Activated naive CD4-positive, alpha-beta T cell treated with Interleukin-2 at 50 U/mL for 16 hours (primary cell): ENCODE results near the gene AKT1.

Source experiments
- DNase-seq: peaks from one replicate; pipeline ENCODE4 v3.0.0-alpha.2; 2020

Gene AKT1

DNA sequence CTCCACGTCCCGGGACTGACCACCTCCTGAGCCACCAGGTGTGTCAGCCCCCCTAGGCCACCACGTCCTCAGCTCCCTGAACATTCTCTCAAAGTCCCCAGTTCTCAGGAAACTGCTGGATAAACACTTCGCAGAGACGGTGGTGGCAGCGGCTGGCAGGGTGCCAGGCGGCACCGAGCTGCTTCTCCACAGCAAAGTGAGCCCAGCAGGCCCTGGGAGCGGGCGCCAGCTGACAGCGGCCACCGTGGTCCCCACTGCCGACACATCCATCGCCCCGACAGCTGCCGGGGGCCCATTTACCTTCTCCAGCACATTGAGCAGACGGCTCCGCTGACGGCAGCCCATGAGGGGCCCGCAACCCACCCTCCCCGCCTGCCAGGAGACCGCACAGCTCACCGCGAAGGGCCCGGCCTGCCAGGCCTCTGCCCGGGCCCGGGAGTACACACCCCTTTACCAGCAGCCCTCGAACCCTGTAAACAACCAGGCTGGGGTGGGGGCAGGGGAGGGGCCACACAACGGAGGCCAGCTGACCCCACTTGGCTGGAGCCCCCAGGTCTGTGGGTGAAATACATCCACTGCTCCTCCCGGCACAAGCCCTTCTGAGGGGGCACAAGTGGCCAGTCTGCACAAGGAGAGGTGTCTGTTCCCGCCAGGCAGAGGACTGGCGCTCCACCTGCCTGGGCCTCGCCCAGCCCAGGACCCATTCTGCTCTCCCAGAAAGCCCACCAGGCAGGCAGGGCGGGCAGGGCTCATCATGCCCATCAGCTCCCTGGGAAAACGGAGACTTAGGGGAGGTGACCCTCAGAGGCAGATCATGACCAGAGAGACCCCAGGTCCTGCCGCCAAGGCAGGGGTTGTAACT is 10.5 kb downstream of the AKT1 start:
- no peak for DNase-seq

DNA sequence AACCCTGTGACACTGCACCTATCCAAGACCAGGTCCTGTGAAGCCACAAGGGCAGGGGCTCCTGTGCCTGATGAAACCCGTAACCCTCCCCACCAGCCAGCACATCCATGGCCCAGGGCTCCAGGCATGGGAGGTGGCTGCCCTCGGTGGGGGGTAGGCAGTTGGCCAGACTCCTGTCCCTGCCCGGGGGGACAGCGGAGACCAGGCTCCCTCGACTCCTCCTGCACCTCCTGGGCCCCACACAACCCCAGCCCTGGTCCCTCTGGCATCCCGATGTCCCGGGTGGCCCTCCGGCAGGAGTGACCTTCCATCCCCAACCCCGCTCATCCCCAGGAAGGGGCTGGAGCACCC is 11.4 kb downstream of the AKT1 start:
- no peak for DNase-seq

DNA sequence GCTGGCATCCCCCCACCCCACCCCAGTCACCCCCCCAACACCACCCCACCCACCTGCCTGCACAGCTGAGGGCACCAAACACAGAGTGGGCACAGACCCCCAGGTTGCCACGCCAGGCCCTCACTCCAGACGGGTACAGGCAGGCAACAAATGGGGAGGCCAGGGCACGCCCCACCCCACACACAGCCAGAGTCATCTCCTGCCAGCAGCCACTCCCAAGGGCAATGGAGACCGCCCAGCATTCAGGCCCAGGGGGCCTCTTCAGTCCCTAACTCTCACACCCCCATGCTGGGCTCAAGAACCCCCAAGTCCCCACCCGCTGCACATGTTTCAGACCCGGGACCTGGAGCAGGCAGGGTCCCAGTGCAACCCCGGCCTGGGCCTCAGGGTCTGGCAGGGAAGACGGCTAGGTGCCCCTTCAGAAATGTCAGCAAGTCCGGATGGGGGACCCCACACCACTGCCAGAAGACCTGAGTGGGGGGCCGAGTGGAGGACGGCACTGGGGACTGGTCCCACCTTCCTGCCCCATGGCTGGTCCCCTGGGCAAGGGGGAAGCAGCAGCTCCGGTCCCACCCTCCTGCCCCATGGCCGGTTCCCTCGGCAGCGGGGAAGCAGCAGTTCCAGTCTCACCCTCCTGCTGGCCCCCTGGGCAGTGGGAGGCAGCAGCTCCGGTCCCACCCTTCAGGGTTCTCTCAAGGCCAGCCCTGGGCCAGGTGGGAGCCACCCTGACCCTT is 11.9 kb downstream of the AKT1 start:
- DNase-seq: no peak

DNA sequence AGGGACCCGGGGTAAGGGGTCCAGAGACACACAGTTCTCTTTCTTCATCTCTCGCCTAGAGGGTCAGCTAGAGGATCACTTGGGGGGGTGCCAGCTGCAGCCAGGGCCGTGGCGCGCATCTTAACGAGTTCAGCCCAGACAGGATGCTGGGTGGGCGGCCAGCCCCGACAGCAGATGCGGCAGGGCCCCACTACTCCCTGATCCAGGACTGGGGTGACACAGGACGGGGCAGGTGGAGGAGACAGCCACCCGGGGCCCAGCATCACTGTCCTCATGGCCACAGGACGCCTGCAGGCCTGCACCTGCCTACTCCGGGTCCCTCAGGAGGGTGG is 12.8 kb downstream of the AKT1 start:
- no peak for DNase-seq

DNA sequence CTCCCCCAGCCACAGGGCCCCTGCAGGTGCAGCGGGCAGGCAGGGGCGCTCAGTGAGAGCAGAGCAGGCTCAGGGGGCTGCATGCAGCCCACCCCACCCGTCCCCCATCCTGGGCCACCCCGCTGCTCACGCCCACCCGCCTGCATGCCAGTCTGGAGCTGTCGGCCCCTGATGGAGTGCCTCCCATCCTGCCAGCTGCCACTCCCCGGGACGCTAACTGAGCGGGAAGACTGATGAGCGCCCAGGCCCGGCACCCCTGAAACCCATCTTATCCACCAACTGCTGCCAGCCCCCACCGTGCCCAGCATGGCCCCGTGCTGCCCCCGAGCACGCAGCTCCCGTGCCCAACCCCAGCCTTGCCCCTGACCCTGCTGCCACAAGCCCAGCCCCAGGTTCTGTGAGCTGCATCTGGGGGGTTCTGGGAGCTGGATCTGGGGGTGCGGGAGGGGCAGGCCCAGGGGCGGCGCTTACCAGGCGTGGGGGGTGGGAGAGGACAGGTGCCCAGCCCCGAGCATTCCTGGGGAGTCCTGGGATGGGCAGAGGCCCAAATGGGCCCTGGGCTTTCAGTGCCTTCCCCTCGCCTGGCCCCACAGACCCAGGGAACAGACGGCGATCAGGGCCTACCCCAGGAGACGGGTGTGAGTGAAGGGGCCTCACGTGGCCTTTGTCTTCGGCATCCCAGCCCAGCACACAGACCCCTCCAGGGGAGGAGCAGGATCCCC is 13.3 kb downstream of the AKT1 start:
- DNase-seq: no peak

DNA sequence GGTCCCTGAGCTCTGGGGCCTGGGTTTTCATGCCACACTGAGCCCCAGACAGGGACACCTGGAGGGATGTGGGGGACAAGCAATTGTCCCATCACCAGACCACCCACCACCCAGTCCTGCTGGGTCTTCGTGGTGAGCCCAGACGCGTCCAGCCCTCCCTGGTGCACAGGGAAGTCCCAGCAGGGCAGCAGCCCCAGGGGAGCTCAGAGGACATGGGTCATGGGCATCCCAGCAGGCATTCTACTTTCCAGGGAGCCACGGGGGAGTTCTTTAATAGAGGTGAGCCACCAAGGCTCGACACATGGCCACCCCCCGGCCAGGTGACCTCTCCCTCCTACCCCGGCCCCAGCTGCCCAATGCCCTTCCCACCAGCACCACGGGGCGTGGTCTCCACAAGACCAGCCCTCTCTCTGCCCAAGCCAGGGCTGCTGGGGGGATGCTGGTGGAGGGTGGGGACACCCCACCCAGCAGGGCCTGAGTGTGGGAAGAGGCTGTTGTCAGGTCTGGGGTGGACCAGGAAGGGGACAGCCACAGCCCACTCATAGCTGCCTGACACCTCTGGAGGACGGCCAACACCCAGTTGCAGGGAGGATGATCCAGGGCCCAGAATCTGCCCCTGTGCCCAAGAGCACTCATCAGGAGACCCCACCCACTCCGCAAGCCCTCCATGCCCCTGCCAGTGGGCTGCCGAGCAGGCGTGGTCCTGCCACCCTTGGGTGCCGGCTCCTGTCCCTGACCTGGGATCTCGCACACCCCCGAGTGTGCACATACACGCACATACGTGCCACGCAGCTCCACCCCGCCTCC is 14.1 kb downstream of the AKT1 start:
- DNase-seq: no peak

DNA sequence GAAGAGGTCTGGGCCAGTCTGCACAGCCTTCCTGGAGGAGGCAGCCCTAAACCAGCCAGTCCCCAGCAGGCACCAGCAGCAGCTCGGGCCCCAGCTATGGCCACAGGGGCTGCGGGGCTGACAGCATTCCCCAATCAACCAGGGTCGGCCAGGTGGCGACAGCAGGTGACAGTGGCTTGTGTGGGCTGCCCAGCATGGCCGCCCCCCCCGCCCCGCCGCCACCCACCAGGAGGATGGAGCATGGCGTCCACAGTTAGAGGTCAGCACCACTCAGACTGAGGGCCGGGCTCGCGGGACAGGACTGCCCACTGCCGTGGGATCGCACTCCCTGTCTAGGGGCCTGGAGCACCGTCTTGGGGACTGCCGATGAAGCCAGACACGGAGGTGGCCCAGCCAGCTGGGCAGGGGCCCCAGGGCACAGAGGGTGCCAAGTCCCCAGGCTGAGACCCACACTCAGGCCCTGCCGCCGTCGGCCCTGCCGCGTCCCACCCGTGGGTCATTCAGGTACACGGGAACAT is 15.0 kb downstream of the AKT1 start:
- DNase-seq: no peak

DNA sequence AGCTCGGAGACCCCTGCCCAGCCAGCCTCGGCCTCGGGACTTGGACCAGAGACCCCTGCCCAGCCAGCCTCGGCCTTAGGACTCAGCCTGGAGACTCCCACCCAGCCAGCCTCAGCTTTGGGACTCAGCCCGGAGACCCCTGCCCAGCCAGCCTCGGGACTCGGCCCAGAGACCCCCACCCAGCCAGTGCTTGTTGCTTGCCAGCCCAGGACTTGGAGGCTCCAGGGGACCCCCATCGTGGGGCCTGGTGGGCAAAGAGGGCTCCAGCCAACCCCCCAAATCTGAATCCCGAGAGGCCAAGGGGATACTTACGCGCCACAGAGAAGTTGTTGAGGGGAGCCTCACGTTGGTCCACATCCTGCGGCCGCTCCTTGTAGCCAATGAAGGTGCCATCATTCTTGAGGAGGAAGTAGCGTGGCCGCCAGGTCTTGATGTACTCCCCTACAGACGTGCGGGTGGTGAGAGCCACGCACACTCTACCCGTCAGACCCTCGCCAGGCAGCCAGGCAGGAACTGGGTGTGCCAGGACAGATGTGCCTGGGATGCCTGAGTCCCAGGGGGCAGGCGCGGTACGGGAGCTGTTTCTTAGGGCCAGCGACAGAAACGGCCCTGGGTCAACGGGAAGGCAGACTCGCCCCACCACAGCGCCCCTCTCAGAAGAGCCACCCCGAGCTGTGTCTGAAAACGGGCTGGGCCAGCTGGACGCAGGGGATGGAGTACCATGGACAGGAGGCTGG is 15.6 kb downstream of the AKT1 start:
- no peak for DNase-seq

DNA sequence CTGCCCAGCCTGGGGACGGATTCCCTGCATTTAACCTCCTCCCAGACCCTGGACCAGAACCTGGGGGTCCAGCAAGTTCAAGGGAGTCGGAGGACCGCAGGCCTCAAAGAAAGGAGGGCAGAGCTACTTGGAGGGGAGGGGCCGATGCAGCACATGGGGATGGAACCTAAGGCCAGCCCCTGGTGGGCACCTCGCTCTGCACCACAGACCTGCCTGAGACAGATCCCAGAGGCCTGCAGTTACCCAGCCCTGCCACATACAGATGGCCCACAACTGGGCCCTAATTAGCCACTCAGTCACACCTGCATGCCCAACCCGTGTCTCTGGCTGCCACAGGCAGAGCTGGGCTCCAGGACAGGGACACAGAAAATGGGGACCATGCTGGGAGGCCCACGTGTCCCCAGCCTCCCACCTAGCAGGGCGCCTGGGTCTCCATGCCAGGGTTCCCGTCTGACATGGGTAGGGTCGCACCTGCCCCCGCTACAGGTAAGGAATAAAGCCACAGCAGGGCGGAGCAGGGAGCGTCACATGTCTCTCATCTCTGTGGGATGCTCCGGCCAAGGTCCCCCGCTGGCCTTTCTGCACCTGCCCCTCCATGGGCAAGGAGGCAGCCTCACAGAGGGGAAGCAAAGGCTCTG is 16.7 kb downstream of the AKT1 start:
- no peak for DNase-seq

DNA sequence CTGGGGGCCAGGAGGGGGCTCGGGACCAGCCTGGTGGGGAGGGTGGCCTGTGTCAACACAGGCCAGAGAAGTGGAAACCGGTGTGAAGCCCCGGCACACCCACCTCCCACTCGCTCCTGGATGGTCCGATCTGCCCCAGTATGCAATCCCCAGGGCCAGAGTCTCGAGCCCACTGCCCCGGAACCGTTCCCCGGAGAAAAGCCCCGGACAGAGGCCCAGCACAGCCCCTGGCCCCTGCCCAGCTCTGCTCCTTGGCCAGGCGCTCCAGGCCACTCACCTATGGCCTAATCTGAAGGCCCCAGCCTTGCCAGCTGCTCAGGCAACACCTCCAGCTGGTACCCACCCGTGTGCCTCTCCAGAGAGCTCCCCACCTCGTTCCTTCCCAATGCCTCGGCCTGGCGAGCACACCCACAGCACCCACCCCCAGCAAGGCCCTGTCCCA is 17.7 kb downstream of the AKT1 start:
- no peak for DNase-seq

DNA sequence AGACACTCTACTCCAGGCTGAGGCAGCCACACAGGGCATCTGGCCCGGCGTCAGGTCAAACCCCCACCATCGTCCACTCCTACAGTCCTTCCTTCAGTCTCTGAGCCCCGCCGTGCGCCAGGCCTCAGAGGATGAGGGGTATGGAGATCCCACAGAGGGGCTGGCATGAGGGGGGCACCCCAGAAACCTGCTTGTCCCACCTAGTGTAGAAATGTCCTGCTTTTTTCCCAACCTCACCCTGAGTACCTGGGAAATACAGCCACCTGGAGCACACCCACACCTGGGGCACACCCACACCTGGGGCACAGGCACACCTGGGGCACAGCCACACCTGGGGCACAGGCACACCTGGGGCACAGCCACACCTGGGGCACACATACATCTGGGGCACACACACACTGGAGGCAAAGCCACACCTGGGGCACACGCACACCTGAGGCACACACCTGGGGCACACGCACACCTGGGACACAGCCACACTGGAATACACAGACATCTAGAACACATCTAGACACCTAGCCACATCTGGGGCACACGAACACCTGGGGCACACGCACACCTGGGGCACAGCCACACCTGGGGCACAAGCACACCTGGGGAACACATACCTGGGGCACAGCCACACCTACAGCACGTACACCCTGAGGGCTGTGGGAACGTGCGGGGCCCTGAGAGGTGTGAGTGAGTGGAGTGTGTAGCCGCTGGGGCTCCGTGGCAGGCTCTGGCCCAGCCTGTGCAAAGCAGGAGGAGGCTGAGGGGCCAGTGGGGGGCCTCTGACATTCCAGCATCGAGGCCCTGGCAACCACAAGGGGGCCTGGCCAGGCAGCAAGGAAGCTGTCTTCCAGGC is 18.4 kb downstream of the AKT1 start:
- DNase-seq: no peak

DNA sequence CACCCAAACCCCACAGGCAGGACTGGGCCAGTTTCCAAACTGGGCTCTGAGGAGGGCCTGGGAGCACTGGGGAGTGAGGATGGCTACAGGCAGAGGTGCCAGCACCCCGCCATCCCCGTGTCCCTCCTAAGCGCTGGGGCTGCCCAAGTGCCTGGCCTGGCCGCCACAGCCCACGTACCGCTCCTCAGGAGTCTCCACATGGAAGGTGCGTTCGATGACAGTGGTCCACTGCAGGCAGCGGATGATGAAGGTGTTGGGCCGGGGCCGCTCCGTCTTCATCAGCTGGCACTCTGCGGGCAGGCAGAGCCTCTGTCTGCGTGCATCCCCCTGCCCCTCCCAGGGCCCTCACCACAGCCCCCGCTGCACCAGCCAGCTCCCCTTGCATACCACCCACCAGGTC is 19.1 kb downstream of the AKT1 start:
- DNase-seq: no peak

DNA sequence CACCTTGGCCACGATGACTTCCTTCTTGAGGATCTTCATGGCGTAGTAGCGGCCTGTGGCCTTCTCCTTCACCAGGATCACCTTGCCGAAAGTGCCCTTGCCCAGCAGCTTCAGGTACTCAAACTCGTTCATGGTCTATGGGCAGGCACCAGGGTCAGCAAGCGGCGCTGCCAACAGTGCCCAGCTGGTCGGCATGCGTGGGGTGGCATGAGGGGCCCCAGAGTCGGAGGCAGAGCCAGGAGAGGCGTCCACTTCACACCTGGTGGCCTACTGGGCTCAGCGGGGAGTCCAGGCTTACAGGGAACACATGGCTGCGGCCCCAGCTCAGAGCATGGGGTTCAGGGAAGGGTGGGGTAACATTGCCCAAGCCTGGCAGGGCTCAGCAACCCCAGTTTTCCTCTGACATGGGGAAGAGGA is 20.5 kb downstream of the AKT1 start:
- no peak for DNase-seq

DNA sequence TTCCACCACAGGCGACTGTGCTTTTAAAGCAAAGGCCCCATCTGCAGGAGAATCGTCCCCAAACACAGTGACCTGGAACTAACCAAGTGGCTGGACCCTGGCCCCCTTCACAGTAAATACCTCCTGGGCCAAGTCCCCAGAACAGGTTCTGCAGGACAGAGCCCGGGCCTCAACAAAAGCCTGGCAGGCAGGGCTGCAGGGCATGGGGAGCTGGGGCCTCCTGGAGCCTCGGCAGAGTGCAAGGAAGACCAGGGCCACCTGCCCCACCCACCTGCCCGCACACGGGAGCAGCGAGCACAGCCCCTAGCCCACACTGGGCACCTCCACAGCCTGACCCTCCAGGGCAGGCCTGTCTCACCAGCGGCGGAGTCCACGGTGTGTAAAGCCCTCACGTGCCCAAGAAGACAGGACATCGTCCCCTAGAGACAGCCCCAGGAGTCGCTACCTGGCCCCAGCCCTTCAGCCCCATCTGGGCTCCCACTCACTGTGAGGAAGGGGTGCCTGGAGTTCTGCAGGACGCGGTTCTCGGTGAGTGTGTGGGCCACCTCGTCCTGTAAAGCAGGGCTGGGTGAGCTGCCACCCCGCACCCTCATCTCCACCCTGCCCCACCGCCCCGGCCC is 21.0 kb downstream of the AKT1 start:
- DNase-seq: no peak

DNA sequence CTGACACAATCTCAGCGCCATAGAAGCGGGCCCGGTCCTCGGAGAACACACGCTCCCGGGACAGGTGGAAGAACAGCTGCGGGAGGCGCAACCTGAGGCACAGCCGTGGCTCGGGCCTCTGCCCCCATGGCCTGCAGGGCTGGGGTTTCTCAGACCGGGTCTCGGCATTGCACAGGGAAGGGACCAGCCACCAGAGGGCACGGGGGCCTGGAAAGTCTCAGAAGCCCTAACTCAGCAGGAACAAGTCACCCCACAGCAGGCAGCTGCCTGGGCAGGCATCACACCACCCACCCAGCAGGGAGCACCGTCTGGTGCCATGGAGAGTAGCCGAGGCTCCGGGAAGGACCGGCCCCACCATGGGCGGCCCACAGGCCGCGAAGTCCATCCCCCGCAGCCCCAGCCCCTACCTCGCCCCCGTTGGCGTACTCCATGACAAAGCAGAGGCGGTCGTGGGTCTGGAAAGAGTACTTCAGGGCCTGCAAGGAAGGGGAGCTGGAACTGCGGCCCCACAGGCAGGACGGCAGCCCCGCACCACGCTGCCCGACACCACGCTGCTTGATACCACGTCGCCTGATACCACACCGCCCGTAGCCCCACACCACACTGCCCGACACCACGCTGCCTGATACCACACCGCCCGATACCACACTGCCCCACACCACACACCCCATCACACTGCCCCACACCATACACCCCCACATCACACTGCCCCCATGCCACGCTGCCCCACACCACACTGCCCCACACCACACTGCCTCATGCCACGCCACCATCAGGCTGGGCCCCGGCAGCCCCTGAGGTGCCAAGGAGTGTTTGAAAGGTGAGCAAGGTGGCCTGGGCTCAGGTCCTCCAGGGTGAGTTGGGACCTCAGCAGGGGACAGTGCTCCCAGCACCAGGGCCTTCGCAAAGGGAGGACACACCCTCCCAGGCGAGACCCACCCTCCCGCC is 21.8 kb downstream of the AKT1 start:
- DNase-seq: no peak

DNA sequence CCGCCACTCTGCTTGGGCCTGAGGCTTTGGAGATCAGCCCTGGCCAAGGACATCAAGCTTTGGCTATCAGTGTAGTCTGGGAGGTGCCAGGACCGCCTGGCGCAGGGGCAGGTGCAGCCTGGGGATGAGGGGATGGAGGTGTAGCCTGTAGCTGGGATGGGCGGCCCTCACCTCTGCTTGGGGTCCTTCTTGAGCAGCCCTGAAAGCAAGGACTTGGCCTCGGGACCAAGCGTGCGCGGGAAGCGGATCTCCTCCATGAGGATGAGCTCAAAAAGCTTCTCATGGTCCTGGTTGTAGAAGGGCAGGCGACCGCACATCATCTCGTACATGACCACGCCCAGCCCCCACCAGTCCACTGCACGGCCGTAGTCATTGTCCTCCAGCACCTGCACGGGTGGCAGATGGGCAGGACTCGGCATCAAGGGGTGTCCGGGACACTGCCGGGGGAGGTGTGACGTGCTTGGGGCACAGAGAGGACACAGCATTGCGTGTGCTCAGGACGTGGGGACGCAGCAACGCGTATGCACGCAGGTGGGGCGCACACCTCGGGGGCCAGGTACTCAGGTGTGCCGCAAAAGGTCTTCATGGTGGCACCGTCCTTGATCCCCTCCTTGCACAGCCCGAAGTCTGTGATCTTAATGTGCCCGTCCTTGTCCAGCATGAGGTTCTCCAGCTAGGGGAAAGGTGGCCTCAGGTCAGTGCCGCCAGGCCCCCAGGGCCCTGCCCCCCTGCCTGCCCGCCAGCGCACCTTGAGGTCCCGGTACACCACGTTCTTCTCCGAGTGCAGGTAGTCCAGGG is 22.6 kb downstream of the AKT1 start:
- DNase-seq: no peak

DNA sequence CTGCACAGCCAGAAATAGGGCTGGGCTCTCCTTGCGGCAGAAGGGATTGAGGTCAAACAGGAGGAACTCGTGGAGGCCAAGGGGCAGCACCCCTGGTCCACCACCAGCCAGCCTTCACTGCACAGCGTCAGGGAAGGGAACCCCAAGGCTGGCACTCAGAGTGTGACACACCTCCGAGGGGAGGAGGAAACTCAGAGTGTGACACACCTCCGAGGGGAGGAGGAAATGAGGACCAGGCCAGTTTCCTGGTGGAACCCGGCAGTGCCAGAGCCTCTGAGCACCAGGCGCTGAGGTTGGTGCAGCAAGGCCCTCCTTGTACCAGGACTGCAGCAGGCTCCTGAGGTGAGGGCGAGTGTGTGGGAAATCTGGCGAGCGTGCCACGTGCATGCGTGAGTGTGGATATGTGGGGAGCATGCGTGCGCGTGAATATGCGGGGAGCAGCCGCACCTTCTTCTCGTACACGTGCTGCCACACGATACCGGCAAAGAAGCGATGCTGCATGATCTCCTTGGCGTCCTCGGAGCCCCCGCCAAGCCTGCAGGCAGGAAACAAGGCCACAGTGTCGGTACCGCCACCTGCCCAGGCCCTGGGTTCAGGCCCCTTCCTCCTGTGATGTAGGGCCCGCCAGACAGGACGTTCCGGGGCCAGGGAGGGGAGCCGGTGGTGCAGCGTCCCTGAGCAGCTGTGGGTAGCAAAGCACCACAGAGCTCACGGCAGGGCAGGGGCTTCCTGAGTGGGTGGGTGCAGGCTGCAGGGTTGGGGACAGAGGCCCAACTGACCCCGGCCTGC is 23.4 kb downstream of the AKT1 start:
- DNase-seq: no peak
